SK-N-SH treated with all-trans-retinoic acid at 6 μM for 48 hours (cell line): ENCODE data around the gene QSOX1.

Experiments
- OSR1 ChIP-seq: fragments of 250-450 bp; sonication (Bioruptor Pico); IDR thresholded peaks from 2 replicates; pipeline ENCODE4 v1.8.0; 2022; ENCODE audit warnings: moderate library complexity, mild to moderate bottlenecking, inconsistent platforms
- PATZ1 ChIP-seq: fragments of 250-450 bp; sonication (Bioruptor Pico); IDR thresholded peaks from 2 replicates; pipeline ENCODE4 v1.8.0; 2020; ENCODE audit warnings: mild to moderate bottlenecking, moderate library complexity, borderline replicate concordance
- SNAI2 ChIP-seq: fragments of 250-450 bp; sonication (Bioruptor Pico); IDR thresholded peaks from 2 replicates; pipeline ENCODE4 v1.5.0; 2020; ENCODE audit warnings: mild to moderate bottlenecking, moderate library complexity
- ZC3H10 ChIP-seq: fragments of 250-450 bp; sonication (Bioruptor Pico); IDR thresholded peaks from 2 replicates; pipeline ENCODE4 v1.5.1; 2021; ENCODE audit warnings: mild to moderate bottlenecking, moderate library complexity
- ZFP3 ChIP-seq: fragments of 250-450 bp; sonication (Bioruptor Pico); IDR thresholded peaks from 2 replicates; pipeline ENCODE4 v1.5.0; 2020; ENCODE audit warnings: mild to moderate bottlenecking, moderate library complexity
- ZNF565 ChIP-seq: fragments of 450-650 bp; formaldehyde crosslinking; conservative IDR thresholded peaks from 2 replicates; pipeline ENCODE4 v1.5.0; 2020; ENCODE audit warnings: low read depth, mild to moderate bottlenecking, moderate library complexity
- TF ChIP-seq, protein P1 (sequence below): fragments of 250-450 bp; sonication (Bioruptor Pico); IDR thresholded peaks from 2 replicates; pipeline ENCODE4 v1.5.1; 2020; ENCODE audit warnings: low read depth, mild to moderate bottlenecking, moderate library complexity
- TF ChIP-seq, protein P2 (sequence below): fragments of 250-450 bp; sonication (Bioruptor Pico); IDR thresholded peaks from 2 replicates; pipeline ENCODE4 v1.8.0; 2021; ENCODE audit warnings: low read depth, mild to moderate bottlenecking, moderate library complexity, borderline replicate concordance

DNA sequence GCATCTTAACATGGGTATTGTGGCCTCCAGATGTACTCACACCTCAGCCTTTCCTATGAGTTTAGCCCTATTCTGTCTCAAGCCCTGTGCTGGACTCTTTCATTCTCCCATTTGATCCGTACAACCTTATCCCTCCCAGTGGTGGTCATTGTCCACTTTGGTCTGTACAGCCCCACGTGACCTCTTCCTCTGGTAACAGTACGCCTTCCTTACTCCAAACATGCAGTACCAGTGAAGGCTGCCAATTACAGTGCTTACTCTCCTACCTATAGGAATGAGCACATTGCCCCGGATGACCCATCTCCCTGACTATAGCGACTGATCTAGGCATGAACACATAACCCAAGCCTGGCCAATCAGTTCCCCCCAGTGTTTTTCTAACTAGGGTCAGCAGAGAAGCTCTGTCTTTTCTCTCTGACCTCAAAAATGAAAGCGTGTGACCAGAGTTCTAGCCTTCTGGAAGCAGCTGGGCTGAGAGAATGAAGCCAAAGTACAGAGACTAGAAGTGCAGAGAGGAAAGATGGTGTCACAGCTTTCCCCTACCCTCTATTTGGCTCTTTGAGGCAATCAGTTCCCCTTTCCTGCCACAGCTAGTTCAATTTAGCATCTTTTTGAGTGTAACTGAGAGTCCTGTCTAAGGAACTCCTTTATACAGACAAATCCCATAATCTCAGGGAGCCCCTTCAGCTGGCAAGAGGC is 9.9 kb upstream of the QSOX1 start:
- TF ChIP-seq OSR1 (no peak), ZFP3 (CRISPR knock-in tag) (no peak), SNAI2 (no peak), ZC3H10 (no peak), PATZ1 (no peak), ZNF565 (no peak)
- TF ChIP-seq, protein P1, sequence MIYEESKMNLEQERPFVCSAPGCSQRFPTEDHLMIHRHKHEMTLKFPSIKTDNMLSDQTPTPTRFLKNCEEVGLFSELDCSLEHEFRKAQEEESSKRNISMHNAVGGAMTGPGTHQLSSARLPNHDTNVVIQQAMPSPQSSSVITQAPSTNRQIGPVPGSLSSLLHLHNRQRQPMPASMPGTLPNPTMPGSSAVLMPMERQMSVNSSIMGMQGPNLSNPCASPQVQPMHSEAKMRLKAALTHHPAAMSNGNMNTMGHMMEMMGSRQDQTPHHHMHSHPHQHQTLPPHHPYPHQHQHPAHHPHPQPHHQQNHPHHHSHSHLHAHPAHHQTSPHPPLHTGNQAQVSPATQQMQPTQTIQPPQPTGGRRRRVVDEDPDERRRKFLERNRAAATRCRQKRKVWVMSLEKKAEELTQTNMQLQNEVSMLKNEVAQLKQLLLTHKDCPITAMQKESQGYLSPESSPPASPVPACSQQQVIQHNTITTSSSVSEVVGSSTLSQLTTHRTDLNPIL (CRISPR knock-in tag): no peak
- TF ChIP-seq, protein P2, sequence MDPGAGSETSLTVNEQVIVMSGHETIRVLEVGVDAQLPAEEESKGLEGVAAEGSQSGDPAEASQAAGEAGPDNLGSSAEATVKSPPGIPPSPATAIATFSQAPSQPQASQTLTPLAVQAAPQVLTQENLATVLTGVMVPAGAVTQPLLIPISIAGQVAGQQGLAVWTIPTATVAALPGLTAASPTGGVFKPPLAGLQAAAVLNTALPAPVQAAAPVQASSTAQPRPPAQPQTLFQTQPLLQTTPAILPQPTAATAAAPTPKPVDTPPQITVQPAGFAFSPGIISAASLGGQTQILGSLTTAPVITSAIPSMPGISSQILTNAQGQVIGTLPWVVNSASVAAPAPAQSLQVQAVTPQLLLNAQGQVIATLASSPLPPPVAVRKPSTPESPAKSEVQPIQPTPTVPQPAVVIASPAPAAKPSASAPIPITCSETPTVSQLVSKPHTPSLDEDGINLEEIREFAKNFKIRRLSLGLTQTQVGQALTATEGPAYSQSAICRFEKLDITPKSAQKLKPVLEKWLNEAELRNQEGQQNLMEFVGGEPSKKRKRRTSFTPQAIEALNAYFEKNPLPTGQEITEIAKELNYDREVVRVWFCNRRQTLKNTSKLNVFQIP (CRISPR knock-in tag): no peak
